D721Med (cell line): ENCODE results near the gene HHIP.

ENCODE experiments used
- DNase-seq: peaks from one replicate; pipeline ENCODE4 v3.0.0; 2011; ENCODE audit warnings: low spot score; ENCODE audit not compliant: insufficient read length
- FAIRE-seq: peaks from 2 replicates; lab custom pipeline; 2011; peaks lifted over from hg19 to GRCh38; lab: Jason Lieb, UNC
- TF ChIP-seq, protein P1 (sequence below): IDR thresholded peaks from 2 replicates; pipeline ENCODE4 v1.5.1; 2012; ENCODE audit warnings: mild to moderate bottlenecking, control low read depth; ENCODE audit not compliant: insufficient read depth; ENCODE audit errors: missing control alignments

Gene HHIP

DNA sequence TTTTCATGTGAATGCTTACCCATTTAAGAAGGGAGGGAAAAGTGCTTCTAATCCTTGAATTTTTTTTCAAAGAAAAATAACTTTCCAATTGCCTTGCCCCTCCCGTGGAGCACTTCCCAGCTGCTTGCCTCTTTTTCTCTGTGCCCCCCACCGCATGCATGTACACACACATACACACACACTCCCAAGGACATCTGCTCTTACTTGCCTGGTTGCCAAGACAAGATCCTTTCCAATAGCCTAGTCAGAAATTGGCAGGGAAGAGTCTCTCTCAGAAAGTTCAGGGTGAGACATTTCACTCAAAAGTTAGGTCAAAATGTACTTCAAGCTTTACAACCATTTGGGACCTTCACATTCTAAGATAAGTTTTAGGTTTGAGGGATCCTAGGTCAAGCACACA is 10.9 kb downstream of the HHIP start:
- no peak for FAIRE-seq
- DNase-seq, result no peak
- TF ChIP-seq, protein P1, sequence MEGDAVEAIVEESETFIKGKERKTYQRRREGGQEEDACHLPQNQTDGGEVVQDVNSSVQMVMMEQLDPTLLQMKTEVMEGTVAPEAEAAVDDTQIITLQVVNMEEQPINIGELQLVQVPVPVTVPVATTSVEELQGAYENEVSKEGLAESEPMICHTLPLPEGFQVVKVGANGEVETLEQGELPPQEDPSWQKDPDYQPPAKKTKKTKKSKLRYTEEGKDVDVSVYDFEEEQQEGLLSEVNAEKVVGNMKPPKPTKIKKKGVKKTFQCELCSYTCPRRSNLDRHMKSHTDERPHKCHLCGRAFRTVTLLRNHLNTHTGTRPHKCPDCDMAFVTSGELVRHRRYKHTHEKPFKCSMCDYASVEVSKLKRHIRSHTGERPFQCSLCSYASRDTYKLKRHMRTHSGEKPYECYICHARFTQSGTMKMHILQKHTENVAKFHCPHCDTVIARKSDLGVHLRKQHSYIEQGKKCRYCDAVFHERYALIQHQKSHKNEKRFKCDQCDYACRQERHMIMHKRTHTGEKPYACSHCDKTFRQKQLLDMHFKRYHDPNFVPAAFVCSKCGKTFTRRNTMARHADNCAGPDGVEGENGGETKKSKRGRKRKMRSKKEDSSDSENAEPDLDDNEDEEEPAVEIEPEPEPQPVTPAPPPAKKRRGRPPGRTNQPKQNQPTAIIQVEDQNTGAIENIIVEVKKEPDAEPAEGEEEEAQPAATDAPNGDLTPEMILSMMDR, result no peak

DNA sequence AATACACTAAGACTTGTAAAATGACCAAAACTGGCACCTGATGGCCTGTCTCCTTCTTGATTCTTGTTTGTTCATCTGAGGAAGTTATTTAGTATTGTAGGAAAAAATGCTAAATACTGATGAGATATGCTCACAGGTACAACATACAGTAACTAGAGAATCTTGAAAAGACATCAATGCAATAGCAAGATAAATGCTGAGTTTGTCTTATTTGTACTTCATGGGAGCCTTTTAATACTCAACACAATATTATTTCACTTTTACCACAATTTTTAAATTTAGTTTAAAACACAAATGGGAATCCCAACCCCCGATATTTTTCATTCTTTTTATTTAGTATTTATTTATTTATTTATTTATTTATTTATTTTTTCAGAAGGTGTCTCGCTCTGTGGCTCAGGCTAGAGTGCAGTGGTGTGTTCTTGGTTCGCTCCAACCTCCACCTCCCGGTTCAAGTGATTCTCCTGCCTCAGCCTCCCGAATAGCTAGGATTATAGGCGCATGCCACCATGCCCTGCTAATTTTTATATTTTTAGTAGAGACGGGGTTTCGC is 12.1 kb downstream of the HHIP start:
- no peak for FAIRE-seq
- DNase-seq, result no peak
- TF ChIP-seq, protein P1, result no peak

DNA sequence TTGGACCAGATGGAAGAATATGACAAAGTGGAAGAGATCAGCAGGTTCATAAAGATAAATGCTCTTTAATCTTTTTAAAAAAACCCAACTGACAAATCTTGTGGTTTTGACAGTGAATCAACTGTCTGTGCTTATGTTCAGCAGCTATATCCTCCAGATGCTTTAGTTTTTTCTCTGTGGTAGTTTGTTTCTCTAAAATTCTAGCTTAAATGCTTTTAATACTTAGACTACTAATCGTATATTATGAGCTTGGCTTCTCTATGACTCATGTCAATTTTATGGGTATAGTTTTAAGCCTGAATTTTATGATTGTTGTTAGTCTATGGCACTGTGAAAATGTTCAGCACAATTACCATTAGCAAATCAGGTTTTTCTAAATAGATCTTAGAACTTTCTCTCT is 12.9 kb downstream of the HHIP start:
- TF ChIP-seq, protein P1, result no peak
- no peak for DNase-seq
- peak; percentile 91 for FAIRE-seq

DNA sequence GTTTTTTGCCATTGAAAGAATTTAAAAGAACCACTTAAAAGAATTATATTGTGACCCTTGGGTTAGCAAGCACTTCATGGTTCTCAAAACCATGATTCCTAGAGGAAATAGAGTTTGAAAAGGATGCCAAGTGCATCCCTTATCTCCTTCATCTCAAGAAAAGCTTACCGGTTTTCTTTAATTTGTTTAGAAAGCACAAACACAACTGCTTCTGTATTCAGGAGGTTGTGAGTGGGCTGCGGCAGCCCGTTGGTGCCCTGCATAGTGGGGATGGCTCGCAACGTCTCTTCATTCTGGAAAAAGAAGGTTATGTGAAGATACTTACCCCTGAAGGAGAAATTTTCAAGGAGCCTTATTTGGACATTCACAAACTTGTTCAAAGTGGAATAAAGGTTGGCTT is 13.5 kb downstream of the HHIP start:
- TF ChIP-seq, protein P1, result no peak
- DNase-seq (no peak), FAIRE-seq (no peak)

DNA sequence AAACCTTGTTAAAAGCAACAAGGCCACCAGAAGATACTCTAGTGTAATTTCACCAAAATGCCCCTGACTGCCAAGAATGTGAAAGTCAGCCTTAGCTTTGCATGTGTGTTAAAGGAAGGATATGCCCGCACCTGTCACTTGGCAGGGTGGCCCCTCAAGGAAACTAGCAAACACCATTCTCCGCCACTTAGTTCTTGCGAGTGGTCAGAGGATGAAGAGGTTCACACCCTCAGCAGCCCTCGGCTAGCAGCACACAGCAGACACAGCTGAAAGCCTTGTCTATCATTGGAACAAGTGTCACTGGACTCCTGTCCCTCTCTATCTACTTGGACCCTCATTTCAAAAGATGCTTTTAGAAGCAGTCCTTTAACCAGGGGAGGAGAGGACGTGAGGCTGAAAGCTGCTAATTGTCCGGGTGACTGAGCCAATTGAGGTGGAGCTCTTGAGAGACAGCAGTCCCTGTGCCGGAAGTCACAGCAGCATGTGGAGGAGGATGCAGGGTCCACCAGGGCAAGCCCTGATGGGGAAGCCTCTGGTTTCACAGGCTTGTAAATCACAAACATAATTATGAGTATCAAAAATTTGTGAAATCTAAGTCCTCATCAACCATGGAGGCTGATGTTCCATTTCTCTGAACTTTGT is 18.0 kb downstream of the HHIP start:
- DNase-seq (no peak), FAIRE-seq (no peak)
- TF ChIP-seq, protein P1, result no peak

DNA sequence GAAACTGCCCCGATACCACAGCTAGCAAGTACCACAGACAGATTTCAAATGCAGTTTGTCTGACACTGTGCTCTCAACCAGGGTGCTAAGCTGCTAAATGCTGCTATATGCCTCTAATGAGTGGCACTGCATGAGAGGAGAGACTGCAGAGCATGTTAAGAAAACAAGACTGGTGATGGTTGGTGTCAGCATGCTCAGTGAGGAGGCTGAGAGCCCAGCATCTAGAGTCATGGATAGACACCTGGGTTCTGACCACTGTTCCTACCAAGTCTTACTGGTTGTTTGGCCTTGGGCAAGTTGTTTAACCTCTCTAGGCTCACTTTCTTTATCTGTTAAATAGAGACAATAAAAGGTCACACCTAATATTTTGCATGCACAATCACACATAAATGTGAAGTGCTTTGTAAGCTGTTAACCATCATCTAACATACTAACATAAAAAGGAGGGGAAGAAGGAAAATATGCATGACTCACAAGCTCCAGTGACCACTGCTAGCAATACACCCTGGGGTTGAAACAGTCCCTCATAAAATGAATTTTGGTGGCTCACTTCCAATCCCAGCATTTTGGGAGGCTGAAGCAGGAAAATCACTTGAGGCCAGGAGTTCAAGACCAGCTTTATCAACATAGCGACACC is 20.7 kb downstream of the HHIP start:
- FAIRE-seq (no peak), DNase-seq (no peak)
- TF ChIP-seq, protein P1, result no peak

DNA sequence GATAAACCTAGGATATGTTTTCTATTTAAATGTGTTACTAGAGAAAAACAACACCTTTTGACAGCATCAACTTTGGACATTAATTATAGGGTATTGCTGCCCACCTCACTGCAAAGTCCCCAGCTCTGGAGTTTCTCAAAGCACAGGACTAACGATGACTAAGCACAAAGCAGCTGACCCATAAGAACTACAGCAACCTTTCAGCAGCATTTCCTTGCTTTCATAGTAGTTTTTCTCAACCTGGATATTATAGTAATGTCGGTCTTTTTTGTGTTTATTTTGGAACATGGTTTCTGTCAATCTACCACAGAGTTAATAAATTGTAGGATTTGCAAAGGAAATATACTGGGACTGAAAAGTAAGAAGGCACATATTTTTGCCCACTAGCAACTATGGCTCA is 21.5 kb downstream of the HHIP start:
- DNase-seq, result no peak
- FAIRE-seq, result no peak
- TF ChIP-seq, protein P1, result no peak
